Testis (tissue), 3 donors: Measurements from ENCODE around the gene CCBE1. TPM values are rescaled to one million over a fixed set of nuclear protein-coding genes. Genes with fewer than 3 reads are reported as not detected.

Experiments
- DNase-seq: peaks from one replicate; pipeline ENCODE4 v3.0.0-alpha.2; 2019
- H3K27ac ChIP-seq, 2 donors: fragments of 200-600 bp; sonication (generic); one replicate each; pipeline ENCODE4 v1.5.1; 2019
- H3K27me3 ChIP-seq: fragments of 200-600 bp; sonication (generic); one replicate; pipeline ENCODE4 v1.5.1; 2019
- H3K36me3 ChIP-seq: fragments of 200-600 bp; sonication (generic); one replicate; pipeline ENCODE4 v1.5.1; 2017; ENCODE audit warnings: low read depth; ENCODE audit errors: missing control alignments
- H3K4me1 ChIP-seq: fragments of 200-600 bp; sonication (generic); one replicate; pipeline ENCODE4 v1.5.1; 2019
- H3K4me3 ChIP-seq, 2 donors: fragments of 200-600 bp; sonication (generic); one replicate each; pipeline ENCODE4 v1.5.1; 2017 to 2019
- H3K9me3 ChIP-seq: fragments of 200-600 bp; sonication (generic); one replicate; pipeline ENCODE4 v1.5.1; 2017
- POLR2A ChIP-seq: fragments of 450-650 bp; IDR thresholded peaks from one replicate; pipeline ENCODE4 v1.6.1; 2017; ENCODE audit warnings: antibody characterized with exemption, mild to moderate bottlenecking, moderate library complexity
- WGBS, 2 donors: methylation state at CpG; one replicate each; pipeline ENCODE4 v1.1.5; 2018; 5-methylcytosine and 5-hydroxymethylcytosine counted together
- intact Hi-C: fragments of 100-400 bp; cut with DNase I; formaldehyde crosslinking; loops from one replicate; pipeline ENCODE4 v1.15.1; 2023; ENCODE audit warnings: low total_unique reads
- polyA plus RNA-seq: library from polyadenylated mRNA; stranded (reverse); fragments of 350-450 nt; fragmentation: Illumina TruSeq; extraction: RNeasy Lipid Tissue Mini Kit (QIAGEN cat#74804); gene quantifications from one replicate; pipeline ENCODE4 v1.2.3, GENCODE V29; 2014; ENCODE audit warnings: low read depth, low replicate concordance; ENCODE audit not compliant: insufficient read depth
- total RNA-seq, 2 donors: library from RNA; depleted of rRNA; stranded (reverse); fragments of >200 nt; gene quantifications; one replicate each; pipeline ENCODE4 v1.2.3, GENCODE V29; 2016
- TF ChIP-seq, protein P1 (sequence below), 3 experiments: fragments of 450-650 bp in 2 of 3; fragments of 200-600 bp in 1 of 3; sonication (generic) in 1 of 3; IDR thresholded peaks; one replicate each; pipeline ENCODE4 v1.5.1; 2016 to 2019; ENCODE audit warnings: antibody characterized with exemption in 3 of 3, mild to moderate bottlenecking in 2 of 3, moderate library complexity in 1 of 3

CCBE1 gene
- total and polyA plus RNA-seq, 3 donors from 2014 or later = 1.8 to 2.6 (median 1.9) TPM

DNA sequence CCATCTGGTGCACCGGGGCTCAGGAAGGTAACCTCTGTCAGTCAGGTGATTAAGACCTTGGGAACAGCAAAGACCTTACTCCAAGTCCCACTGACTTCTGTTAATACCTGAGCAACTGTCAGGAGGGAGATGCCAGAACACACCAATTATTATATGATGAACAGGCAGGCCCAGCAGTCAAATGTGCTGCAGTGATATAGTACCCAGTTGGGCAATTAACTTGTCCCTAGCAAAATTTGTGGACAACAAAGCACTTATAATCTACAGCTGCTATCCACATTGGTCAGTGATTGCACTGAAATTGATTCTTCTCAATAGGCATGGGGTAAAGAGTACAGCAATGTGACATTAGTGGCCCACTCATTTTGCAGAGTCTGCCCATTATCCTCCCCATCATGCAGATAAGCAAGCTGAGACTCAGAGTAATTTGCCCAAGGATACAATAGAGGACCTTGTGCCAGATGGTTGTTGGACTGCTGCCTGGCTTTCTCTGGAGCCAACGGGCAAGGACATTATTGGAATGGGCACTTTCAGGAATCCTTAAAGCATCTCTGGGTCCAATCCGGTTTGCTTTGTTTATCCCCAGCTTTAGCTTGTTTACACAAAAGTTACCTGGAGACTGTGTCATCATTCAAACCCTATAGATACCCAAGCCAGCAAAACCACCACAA is 147.6 kb downstream of the CCBE1 start:
- H3K4me3 ChIP-seq = no peak overlapping the region
- intact Hi-C loops = no loop called here
- no peak overlapping the region for H3K27ac ChIP-seq
- no peaks in the 10 kb centered on the region for H3K27me3 ChIP-seq
- TF ChIP-seq, protein P1, sequence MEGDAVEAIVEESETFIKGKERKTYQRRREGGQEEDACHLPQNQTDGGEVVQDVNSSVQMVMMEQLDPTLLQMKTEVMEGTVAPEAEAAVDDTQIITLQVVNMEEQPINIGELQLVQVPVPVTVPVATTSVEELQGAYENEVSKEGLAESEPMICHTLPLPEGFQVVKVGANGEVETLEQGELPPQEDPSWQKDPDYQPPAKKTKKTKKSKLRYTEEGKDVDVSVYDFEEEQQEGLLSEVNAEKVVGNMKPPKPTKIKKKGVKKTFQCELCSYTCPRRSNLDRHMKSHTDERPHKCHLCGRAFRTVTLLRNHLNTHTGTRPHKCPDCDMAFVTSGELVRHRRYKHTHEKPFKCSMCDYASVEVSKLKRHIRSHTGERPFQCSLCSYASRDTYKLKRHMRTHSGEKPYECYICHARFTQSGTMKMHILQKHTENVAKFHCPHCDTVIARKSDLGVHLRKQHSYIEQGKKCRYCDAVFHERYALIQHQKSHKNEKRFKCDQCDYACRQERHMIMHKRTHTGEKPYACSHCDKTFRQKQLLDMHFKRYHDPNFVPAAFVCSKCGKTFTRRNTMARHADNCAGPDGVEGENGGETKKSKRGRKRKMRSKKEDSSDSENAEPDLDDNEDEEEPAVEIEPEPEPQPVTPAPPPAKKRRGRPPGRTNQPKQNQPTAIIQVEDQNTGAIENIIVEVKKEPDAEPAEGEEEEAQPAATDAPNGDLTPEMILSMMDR (IDR thresholded peaks at IDR 0.05) = no peak
- TF ChIP-seq POLR2A = no peak
- DNase-seq = peak; percentile 42
- H3K4me1 ChIP-seq = peaks cover 4% of the 10 kb centered on the region
- H3K9me3 ChIP-seq = no peaks in the 10 kb centered on the region
- 67 to 72% methylated on average over 2 to 3 of the region's 3 CpGs for WGBS, 2 donors
- H3K36me3 ChIP-seq = no peaks in the 10 kb centered on the region

- intact Hi-C loops = no loop called here
- DNase-seq = peak; percentile 35
- Histone ChIP-seq H3K4me3 (peak overlapping the region in 1 of 2 donors; percentile 9), H3K27me3 (no peaks in the 10 kb centered on the region), H3K9me3 (no peaks in the 10 kb centered on the region), H3K36me3 (no peaks in the 10 kb centered on the region), H3K27ac (peak overlapping the region in 1 of 2 donors; percentile 36), H3K4me1 (peaks cover 4% of the 10 kb centered on the region)
- WGBS, 2 donors = 35 to 49% methylated on average over 11 of the region's 11 CpGs
- TF ChIP-seq, protein P1 (IDR thresholded peaks at IDR 0.05) = peak in 1 of 3 experiments; percentile 9
- TF ChIP-seq POLR2A = no peak
Observed at GRCh38 chr18:59547581-59548182, 149.5 kb downstream of the CCBE1 start.

DNA sequence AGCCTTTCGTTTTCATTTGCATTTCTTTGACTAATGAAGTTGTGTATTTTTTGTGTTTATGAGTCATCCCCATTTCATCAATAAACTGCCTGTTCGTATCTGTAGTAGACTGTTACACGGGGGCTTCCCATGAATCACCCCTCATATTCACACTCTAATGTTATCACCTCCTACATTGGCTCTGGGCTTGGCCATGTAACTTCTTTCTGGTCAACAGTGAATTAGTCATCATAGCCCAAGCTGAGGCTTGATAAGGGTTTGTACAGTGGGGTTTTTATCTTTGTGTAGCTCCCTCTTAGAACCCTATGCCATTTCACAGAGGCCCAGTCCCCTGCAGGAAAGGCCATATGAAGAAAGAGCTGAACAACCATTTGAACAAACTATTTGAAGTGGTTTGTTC is 151.0 kb downstream of the CCBE1 start:
- intact Hi-C loops = no loop called here
- DNase-seq = no peak
- no peaks in the 10 kb centered on the region for H3K27me3 ChIP-seq
- no peaks in the 10 kb centered on the region for H3K36me3 ChIP-seq
- H3K27ac ChIP-seq = no peak overlapping the region
- H3K4me3 ChIP-seq = no peak overlapping the region
- TF ChIP-seq POLR2A = no peak
- TF ChIP-seq, protein P1 (IDR thresholded peaks at IDR 0.05) = no peak
- no peaks in the 10 kb centered on the region for H3K9me3 ChIP-seq
- 66 to 78% methylated on average over 3 of the region's 3 CpGs for WGBS, 2 donors
- peaks cover 4% of the 10 kb centered on the region for H3K4me1 ChIP-seq

DNA sequence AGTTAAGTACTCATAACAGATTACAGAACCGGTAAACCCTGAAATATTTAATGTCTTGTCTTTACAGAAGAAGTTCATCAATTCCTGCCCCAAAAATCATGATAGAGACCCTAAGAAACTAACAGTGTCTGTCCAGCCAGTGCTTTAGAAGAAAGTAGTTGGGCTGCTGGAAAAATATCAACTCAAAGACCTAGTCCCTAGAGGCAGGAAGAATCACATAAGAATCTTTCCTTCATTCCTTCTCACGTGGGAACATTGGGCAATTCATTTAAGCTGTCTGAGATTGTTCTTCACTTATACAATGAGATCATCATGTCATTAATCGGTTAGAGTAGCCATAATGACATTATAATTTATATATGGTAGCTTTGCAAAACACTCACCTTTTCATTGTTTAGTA is 156.4 kb downstream of the CCBE1 start:
- TF ChIP-seq, protein P1 (IDR thresholded peaks at IDR 0.05) = no peak
- no peak for TF ChIP-seq POLR2A
- intact Hi-C loops = no loop called here

DNA sequence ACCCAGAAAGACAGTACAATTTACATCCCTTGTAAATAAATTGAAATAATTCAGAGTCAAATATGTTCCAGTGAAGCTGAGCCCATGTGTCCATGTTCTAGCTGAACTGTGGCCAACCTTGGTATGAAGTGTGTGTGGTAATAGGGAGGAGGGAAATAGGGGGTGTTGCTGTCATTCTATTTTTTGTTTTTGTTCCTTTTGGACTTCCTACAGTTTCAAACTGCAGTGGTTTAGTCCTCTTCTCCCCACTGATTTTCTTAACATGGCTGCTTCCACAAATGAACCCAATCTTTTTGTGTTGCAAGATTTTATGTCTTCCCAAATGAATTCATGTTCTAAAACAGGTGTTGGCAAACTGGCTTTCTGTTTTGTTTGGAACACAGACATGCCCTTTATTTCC is 156.9 kb downstream of the CCBE1 start:
- Histone ChIP-seq H3K9me3 (no peaks in the 10 kb centered on the region), H3K27ac (no peak overlapping the region), H3K36me3 (no peaks in the 10 kb centered on the region), H3K27me3 (no peaks in the 10 kb centered on the region), H3K4me1 (no peaks in the 10 kb centered on the region), H3K4me3 (no peak overlapping the region)
- intact Hi-C loops = no loop called here
- DNase-seq = no peak
- TF ChIP-seq, protein P1 (IDR thresholded peaks at IDR 0.05) = no peak
- no peak for TF ChIP-seq POLR2A

More for the DNA sequence above, 156.4 kb downstream of the CCBE1 start:
- no peaks in the 10 kb centered on the region for H3K4me1 ChIP-seq
- no peak overlapping the region for H3K27ac ChIP-seq
- no peaks in the 10 kb centered on the region for H3K36me3 ChIP-seq
- no peak overlapping the region for H3K4me3 ChIP-seq
- no peaks in the 10 kb centered on the region for H3K27me3 ChIP-seq
- DNase-seq = no peak
- H3K9me3 ChIP-seq = no peaks in the 10 kb centered on the region
- WGBS, 2 donors = 50 to 53% methylated on average over 3 of the region's 3 CpGs
